HEK293 (cell line): Measurements from ENCODE around the gene NR3C1.

Experiments
- CTCF ChIP-seq: fragments of 450-650 bp; formaldehyde crosslinking; IDR thresholded peaks from 2 replicates; pipeline ENCODE4 v1.5.1; 2016; ENCODE audit warnings: missing biosample characterization, missing genetic modification characterization
- IKZF3 ChIP-seq: fragments of 450-650 bp; IDR thresholded peaks from 2 replicates; pipeline ENCODE4 v1.5.0; 2018; ENCODE audit warnings: missing biosample characterization, mild to moderate bottlenecking, missing genetic modification characterization, moderate library complexity
- KLF8 ChIP-seq: fragments of 450-650 bp; formaldehyde crosslinking; IDR thresholded peaks from 2 replicates; pipeline ENCODE4 v1.5.1; 2016; ENCODE audit warnings: missing biosample characterization, missing genetic modification characterization
- MZF1 ChIP-seq: fragments of 450-650 bp; formaldehyde crosslinking; IDR thresholded peaks from 2 replicates; pipeline ENCODE4 v1.5.1; 2017; ENCODE audit warnings: missing biosample characterization, missing genetic modification characterization, borderline replicate concordance
- PATZ1 ChIP-seq: fragments of 450-650 bp; formaldehyde crosslinking; IDR thresholded peaks from 2 replicates; pipeline ENCODE4 v1.5.1; 2016; ENCODE audit warnings: missing biosample characterization, missing genetic modification characterization
- PRDM1 ChIP-seq: fragments of 450-650 bp; formaldehyde crosslinking; IDR thresholded peaks from 2 replicates; pipeline ENCODE4; 2016; ENCODE audit warnings: missing biosample characterization, missing genetic modification characterization
- TCF7L2 ChIP-seq: IDR thresholded peaks from 2 replicates; pipeline ENCODE4 v1.6.1; 2011; ENCODE audit warnings: low read depth, mild to moderate bottlenecking, inconsistent platforms, low read length, moderate library complexity, borderline replicate concordance
- YY1 ChIP-seq: fragments of 450-650 bp; formaldehyde crosslinking; IDR thresholded peaks from 2 replicates; pipeline ENCODE4 v1.5.1; 2018; ENCODE audit warnings: missing biosample characterization, missing genetic modification characterization
- ZBTB48 ChIP-seq: fragments of 450-650 bp; formaldehyde crosslinking; IDR thresholded peaks from 2 replicates; pipeline ENCODE4 v1.5.1; 2016; ENCODE audit warnings: missing biosample characterization, missing genetic modification characterization
- ZBTB8A ChIP-seq: fragments of 450-650 bp; formaldehyde crosslinking; IDR thresholded peaks from 2 replicates; pipeline ENCODE4 v1.5.1; 2016; ENCODE audit warnings: missing biosample characterization, missing genetic modification characterization
- ZEB2 ChIP-seq: fragments of 450-650 bp; formaldehyde crosslinking; IDR thresholded peaks from 2 replicates; pipeline ENCODE4 v1.5.1; 2016; ENCODE audit warnings: missing biosample characterization, missing genetic modification characterization
- ZFHX2 ChIP-seq: fragments of 450-650 bp; formaldehyde crosslinking; conservative IDR thresholded peaks from 2 replicates; pipeline ENCODE4 v1.5.1; 2016; ENCODE audit warnings: missing biosample characterization, missing genetic modification characterization
- ZNF169 ChIP-seq: fragments of 450-650 bp; formaldehyde crosslinking; IDR thresholded peaks from 2 replicates; pipeline ENCODE4 v1.5.1; 2016; ENCODE audit warnings: missing biosample characterization, missing genetic modification characterization
- ZNF341 ChIP-seq: fragments of 450-650 bp; formaldehyde crosslinking; IDR thresholded peaks from 2 replicates; pipeline ENCODE4; 2016; ENCODE audit warnings: low read depth, missing biosample characterization, missing genetic modification characterization
- ZNF510 ChIP-seq: fragments of 450-650 bp; formaldehyde crosslinking; IDR thresholded peaks from 2 replicates; pipeline ENCODE4 v1.5.1; 2018; ENCODE audit warnings: mild to moderate bottlenecking, missing genetic modification characterization, missing biosample characterization; ENCODE audit not compliant: insufficient replicate concordance
- ZNF677 ChIP-seq: fragments of 450-650 bp; IDR thresholded peaks from 2 replicates; pipeline ENCODE4 v1.5.0; 2018; ENCODE audit warnings: missing biosample characterization, mild to moderate bottlenecking, missing genetic modification characterization, moderate library complexity
- ZNF777 ChIP-seq: fragments of 450-650 bp; formaldehyde crosslinking; IDR thresholded peaks from 2 replicates; pipeline ENCODE4 v1.5.1; 2017; ENCODE audit warnings: missing biosample characterization, missing genetic modification characterization, borderline replicate concordance
- ZNF792 ChIP-seq: fragments of 450-650 bp; formaldehyde crosslinking; IDR thresholded peaks from 2 replicates; pipeline ENCODE4 v1.5.1; 2016; ENCODE audit warnings: missing biosample characterization, missing genetic modification characterization
- ZSCAN4 ChIP-seq: fragments of 450-650 bp; formaldehyde crosslinking; IDR thresholded peaks from 2 replicates; pipeline ENCODE4 v1.5.1; 2017; ENCODE audit warnings: missing biosample characterization, missing genetic modification characterization
- TF ChIP-seq, protein P1 (sequence below): fragments of 450-650 bp; formaldehyde crosslinking; IDR thresholded peaks from 2 replicates; pipeline ENCODE4 v1.5.1; 2017; ENCODE audit warnings: missing biosample characterization, missing genetic modification characterization
- TF ChIP-seq, protein P2 (sequence below): fragments of 450-650 bp; formaldehyde crosslinking; conservative IDR thresholded peaks from 2 replicates; pipeline ENCODE4 v1.5.1; 2016; ENCODE audit warnings: low read depth, missing biosample characterization, missing genetic modification characterization
- TF ChIP-seq, protein P3 (sequence below): fragments of 450-650 bp; formaldehyde crosslinking; IDR thresholded peaks from 2 replicates; pipeline ENCODE4 v1.5.1; 2016; ENCODE audit warnings: missing biosample characterization, missing genetic modification characterization
- TF ChIP-seq, protein P4 (sequence below): fragments of 450-650 bp; formaldehyde crosslinking; optimal IDR thresholded peaks from 2 replicates; pipeline ENCODE3; 2016; ENCODE audit warnings: missing biosample characterization, mild to moderate bottlenecking, missing genetic modification characterization

Gene NR3C1

DNA sequence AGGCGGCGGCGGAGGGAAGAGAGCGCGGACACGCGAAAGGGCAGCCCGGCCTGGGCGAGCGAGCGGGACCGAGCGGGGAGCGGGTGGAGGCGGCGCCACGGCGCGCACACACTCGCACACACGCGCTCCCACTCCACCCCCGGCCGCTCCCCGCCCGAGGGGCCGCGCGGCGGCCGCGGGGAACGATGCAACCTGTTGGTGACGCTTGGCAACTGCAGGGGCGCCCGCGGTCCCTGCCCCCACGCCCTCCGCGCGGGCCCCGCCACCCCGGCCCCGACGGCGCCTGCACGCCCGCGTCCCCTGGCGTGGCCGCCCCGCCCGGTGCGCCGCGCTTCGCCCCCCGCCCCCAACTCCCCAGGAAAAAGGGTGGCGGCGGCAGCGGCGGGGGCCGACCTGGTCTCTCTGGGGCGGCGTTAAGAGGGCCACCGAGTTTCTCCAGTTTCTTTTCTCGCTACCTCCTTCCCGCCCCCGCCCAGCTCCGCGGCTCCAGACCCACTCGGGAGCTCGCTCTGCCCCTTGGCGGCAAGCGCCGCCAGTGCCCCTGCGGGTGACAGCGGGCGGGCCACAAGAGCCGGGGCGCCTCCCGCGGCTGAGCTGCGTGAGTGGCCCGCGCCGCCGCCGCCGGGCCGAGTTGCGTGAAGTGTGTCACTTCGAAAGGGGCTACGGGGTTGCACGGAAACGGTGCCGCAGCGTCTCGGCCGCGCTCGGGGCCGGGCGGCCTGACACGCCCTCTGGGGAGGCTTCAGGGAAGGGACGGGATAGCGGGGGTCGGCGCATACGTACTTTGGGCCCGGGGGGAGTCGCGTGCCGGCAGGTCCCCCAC, at the start of gene NR3C1 (continued):
- TF ChIP-seq ZFHX2 (tag by site-specific recombination) (peak; percentile 91), CTCF (peak; percentile 93), PATZ1 (tag by site-specific recombination) (peak; percentile 93), ZBTB8A (peak; percentile 75), ZSCAN4 (tag by site-specific recombination) (peak; percentile 80; the same call in 1 of the 2 replicates), ZNF792 (tag by site-specific recombination) (no peak), MZF1 (tag by site-specific recombination) (0 out of 2 replicates have a peak, but pooled peaks have one; percentile 39), TCF7L2 (no peak), ZNF777 (tag by site-specific recombination) (0 out of 2 replicates have a peak, but pooled peaks have one; percentile 50), YY1 (tag by site-specific recombination) (peak; percentile 19; the same call in 1 of the 2 replicates), ZBTB48 (tag by site-specific recombination) (peak; percentile 40), ZNF510 (tag by site-specific recombination) (no peak), KLF8 (tag by site-specific recombination) (peak; percentile 89), ZEB2 (tag by site-specific recombination) (peak; percentile 62), PRDM1 (tag by site-specific recombination) (no peak), ZNF341 (tag by site-specific recombination) (peak; percentile 90), IKZF3 (tag by site-specific recombination) (0 out of 2 replicates have a peak, but pooled peaks have one; percentile 15), ZNF677 (0 out of 2 replicates have a peak, but pooled peaks have one; percentile 31), ZNF169 (tag by site-specific recombination) (0 out of 2 replicates have a peak, but pooled peaks have one; percentile 21)
- TF ChIP-seq, protein P1, sequence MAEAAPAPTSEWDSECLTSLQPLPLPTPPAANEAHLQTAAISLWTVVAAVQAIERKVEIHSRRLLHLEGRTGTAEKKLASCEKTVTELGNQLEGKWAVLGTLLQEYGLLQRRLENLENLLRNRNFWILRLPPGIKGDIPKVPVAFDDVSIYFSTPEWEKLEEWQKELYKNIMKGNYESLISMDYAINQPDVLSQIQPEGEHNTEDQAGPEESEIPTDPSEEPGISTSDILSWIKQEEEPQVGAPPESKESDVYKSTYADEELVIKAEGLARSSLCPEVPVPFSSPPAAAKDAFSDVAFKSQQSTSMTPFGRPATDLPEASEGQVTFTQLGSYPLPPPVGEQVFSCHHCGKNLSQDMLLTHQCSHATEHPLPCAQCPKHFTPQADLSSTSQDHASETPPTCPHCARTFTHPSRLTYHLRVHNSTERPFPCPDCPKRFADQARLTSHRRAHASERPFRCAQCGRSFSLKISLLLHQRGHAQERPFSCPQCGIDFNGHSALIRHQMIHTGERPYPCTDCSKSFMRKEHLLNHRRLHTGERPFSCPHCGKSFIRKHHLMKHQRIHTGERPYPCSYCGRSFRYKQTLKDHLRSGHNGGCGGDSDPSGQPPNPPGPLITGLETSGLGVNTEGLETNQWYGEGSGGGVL (tag by site-specific recombination): peak; percentile 91
- TF ChIP-seq, protein P2, sequence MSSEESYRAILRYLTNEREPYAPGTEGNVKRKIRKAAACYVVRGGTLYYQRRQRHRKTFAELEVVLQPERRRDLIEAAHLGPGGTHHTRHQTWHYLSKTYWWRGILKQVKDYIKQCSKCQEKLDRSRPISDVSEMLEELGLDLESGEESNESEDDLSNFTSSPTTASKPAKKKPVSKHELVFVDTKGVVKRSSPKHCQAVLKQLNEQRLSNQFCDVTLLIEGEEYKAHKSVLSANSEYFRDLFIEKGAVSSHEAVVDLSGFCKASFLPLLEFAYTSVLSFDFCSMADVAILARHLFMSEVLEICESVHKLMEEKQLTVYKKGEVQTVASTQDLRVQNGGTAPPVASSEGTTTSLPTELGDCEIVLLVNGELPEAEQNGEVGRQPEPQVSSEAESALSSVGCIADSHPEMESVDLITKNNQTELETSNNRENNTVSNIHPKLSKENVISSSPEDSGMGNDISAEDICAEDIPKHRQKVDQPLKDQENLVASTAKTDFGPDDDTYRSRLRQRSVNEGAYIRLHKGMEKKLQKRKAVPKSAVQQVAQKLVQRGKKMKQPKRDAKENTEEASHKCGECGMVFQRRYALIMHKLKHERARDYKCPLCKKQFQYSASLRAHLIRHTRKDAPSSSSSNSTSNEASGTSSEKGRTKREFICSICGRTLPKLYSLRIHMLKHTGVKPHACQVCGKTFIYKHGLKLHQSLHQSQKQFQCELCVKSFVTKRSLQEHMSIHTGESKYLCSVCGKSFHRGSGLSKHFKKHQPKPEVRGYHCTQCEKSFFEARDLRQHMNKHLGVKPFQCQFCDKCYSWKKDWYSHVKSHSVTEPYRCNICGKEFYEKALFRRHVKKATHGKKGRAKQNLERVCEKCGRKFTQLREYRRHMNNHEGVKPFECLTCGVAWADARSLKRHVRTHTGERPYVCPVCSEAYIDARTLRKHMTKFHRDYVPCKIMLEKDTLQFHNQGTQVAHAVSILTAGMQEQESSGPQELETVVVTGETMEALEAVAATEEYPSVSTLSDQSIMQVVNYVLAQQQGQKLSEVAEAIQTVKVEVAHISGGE: peak; percentile 96
- TF ChIP-seq, protein P3, sequence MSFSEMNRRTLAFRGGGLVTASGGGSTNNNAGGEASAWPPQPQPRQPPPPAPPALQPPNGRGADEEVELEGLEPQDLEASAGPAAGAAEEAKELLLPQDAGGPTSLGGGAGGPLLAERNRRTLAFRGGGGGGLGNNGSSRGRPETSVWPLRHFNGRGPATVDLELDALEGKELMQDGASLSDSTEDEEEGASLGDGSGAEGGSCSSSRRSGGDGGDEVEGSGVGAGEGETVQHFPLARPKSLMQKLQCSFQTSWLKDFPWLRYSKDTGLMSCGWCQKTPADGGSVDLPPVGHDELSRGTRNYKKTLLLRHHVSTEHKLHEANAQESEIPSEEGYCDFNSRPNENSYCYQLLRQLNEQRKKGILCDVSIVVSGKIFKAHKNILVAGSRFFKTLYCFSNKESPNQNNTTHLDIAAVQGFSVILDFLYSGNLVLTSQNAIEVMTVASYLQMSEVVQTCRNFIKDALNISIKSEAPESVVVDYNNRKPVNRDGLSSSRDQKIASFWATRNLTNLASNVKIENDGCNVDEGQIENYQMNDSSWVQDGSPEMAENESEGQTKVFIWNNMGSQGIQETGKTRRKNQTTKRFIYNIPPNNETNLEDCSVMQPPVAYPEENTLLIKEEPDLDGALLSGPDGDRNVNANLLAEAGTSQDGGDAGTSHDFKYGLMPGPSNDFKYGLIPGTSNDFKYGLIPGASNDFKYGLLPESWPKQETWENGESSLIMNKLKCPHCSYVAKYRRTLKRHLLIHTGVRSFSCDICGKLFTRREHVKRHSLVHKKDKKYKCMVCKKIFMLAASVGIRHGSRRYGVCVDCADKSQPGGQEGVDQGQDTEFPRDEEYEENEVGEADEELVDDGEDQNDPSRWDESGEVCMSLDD (tag by site-specific recombination): peak; percentile 89
- TF ChIP-seq, protein P4, sequence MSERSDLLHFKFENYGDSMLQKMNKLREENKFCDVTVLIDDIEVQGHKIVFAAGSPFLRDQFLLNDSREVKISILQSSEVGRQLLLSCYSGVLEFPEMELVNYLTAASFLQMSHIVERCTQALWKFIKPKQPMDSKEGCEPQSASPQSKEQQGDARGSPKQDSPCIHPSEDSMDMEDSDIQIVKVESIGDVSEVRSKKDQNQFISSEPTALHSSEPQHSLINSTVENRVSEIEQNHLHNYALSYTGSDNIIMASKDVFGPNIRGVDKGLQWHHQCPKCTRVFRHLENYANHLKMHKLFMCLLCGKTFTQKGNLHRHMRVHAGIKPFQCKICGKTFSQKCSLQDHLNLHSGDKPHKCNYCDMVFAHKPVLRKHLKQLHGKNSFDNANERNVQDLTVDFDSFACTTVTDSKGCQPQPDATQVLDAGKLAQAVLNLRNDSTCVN (tag by site-specific recombination): peak; percentile 58
